ENCODE results near the gene ING5.
"Not testable (repeated sequence)": the region's sequence is repeated elsewhere in the genome, so short reads cannot be mapped to it uniquely, and the experiment has no call there.

Gene ING5

GRCh38 chr2:241739177-241739576 lies 37.3 kb downstream of the ING5 start:
- DNase-seq (ENCODE audit: low read depth), result no peak

GRCh38 chr2:241739651-241740050 lies 37.8 kb downstream of the ING5 start:
- DNase-seq (ENCODE audit: low read depth), result peak; percentile 0

- DNase-seq (ENCODE audit: low read depth), result no peak
Observed at GRCh38 chr2:241741016-241741415, 39.2 kb downstream of the ING5 start.

- DNase-seq (ENCODE audit: low read depth), result no peak
Observed at GRCh38 chr2:241742320-241742939, 40.6 kb downstream of the ING5 start.

GRCh38 chr2:241743008-241743407 lies 41.2 kb downstream of the ING5 start:
- not testable (repeated sequence) for DNase-seq (ENCODE audit: low read depth)

- DNase-seq (ENCODE audit: low read depth), result no peak
Observed at GRCh38 chr2:241743620-241744019, 41.8 kb downstream of the ING5 start.

- DNase-seq (ENCODE audit: low read depth), result no peak
Observed at GRCh38 chr2:241744028-241744754, 42.4 kb downstream of the ING5 start.

- DNase-seq (ENCODE audit: low read depth), result no peak
Observed at GRCh38 chr2:241745276-241745675, 43.4 kb downstream of the ING5 start.

GRCh38 chr2:241746084-241746483 lies 44.2 kb downstream of the ING5 start:
- no peak for DNase-seq (ENCODE audit: low read depth)

- DNase-seq (ENCODE audit: low read depth), result no peak
Observed at GRCh38 chr2:241748468-241749256, 46.8 kb downstream of the ING5 start.

GRCh38 chr2:241750076-241750840 lies 48.4 kb downstream of the ING5 start:
- no peak for DNase-seq (ENCODE audit: low read depth)

- no peak for DNase-seq (ENCODE audit: low read depth)
Observed at GRCh38 chr2:241751152-241751551, 49.3 kb downstream of the ING5 start.

- DNase-seq (ENCODE audit: low read depth), result no peak
Observed at GRCh38 chr2:241751776-241752175, 49.9 kb downstream of the ING5 start.

- DNase-seq (ENCODE audit: low read depth), result no peak
Observed at GRCh38 chr2:241752253-241752652, 50.4 kb downstream of the ING5 start.

- DNase-seq (ENCODE audit: low read depth), result no peak
Observed at GRCh38 chr2:241752689-241753276, 50.9 kb downstream of the ING5 start.

- DNase-seq (ENCODE audit: low read depth), result no peak
Observed at GRCh38 chr2:241753493-241753892, 51.7 kb downstream of the ING5 start.

GRCh38 chr2:241754042-241754441 lies 52.2 kb downstream of the ING5 start:
- DNase-seq (ENCODE audit: low read depth), result no peak

- DNase-seq (ENCODE audit: low read depth), result no peak
Observed at GRCh38 chr2:241755166-241755565, 53.3 kb downstream of the ING5 start.

GRCh38 chr2:241755777-241756176 lies 53.9 kb downstream of the ING5 start:
- DNase-seq (ENCODE audit: low read depth), result no peak

GRCh38 chr2:241759067-241759807 lies 57.4 kb downstream of the ING5 start:
- no peak for DNase-seq (ENCODE audit: low read depth)

- not testable (repeated sequence) for DNase-seq (ENCODE audit: low read depth)
Observed at GRCh38 chr2:241759893-241760292, 58.1 kb downstream of the ING5 start.

All from GM04503 (cell line).